Measurements from ENCODE around the gene ADH5.
A peak's percentile ranks its signal among the peaks of the same experiment; 100 is the strongest.
"Not testable (repeated sequence)": the region's sequence is repeated elsewhere in the genome, so short reads cannot be mapped to it uniquely, and the experiment has no call there.

The ADH5 gene

GRCh38 chr4:99024481-99025275 is 63.9 kb downstream of the ADH5 start:
- no peaks in the 10 kb centered on the region for H3K27me3 ChIP-seq (ENCODE audit: insufficient read depth, poor library complexity, severe bottlenecking)
- DNase-seq (ENCODE audit: low read depth in 1 of 2, low spot score in 1 of 2), result no peak
- TF ChIP-seq SPI1 (IDR thresholded peaks at IDR 0.05; ENCODE audit: borderline replicate concordance, low read depth) (no peak), CTCF (IDR thresholded peaks at IDR 0.05; ENCODE audit: insufficient read depth, low read length) (no peak), REST (IDR thresholded peaks at IDR 0.05; ENCODE audit: insufficient replicate concordance, low read depth) (no peak), GABPA (IDR thresholded peaks at IDR 0.05; ENCODE audit: low read depth) (no peak), POLR2AphosphoS5 (IDR thresholded peaks at IDR 0.05; ENCODE audit: low read depth) (no peak)
- H3K27ac ChIP-seq (replicated peaks), result no peak overlapping the region
- no peak overlapping the region for H3K4me3 ChIP-seq (replicated peaks; ENCODE audit: insufficient read depth, low read length)

- H3K4me3 ChIP-seq (replicated peaks; ENCODE audit: insufficient read depth, low read length); H3K27ac ChIP-seq (replicated peaks); H3K27me3 ChIP-seq (ENCODE audit: insufficient read depth, poor library complexity, severe bottlenecking); DNase-seq (ENCODE audit: low read depth in 1 of 2, low spot score in 1 of 2): not testable (repeated sequence)
Observed at GRCh38 chr4:99023800-99024251, 64.8 kb downstream of the ADH5 start.

GRCh38 chr4:99022566-99022965 is 66.0 kb downstream of the ADH5 start:
- H3K4me3 ChIP-seq (replicated peaks; ENCODE audit: insufficient read depth, low read length), result peak overlapping the region; percentile 30

More at GRCh38 chr4:99022566-99022965, 66.0 kb downstream of the ADH5 start:
- TF ChIP-seq GABPA (IDR thresholded peaks at IDR 0.05; ENCODE audit: low read depth), result no peak
- no peak for TF ChIP-seq SPI1 (IDR thresholded peaks at IDR 0.05; ENCODE audit: borderline replicate concordance, low read depth)
- TF ChIP-seq CTCF (IDR thresholded peaks at IDR 0.05; ENCODE audit: insufficient read depth, low read length), result no peak
- TF ChIP-seq REST (IDR thresholded peaks at IDR 0.05; ENCODE audit: insufficient replicate concordance, low read depth), result no peak
- no peak for TF ChIP-seq POLR2AphosphoS5 (IDR thresholded peaks at IDR 0.05; ENCODE audit: low read depth)
- Histone ChIP-seq H3K27ac (replicated peaks) (no peak overlapping the region), H3K27me3 (ENCODE audit: insufficient read depth, poor library complexity, severe bottlenecking) (no peaks in the 10 kb centered on the region)
- DNase-seq (ENCODE audit: low read depth in 1 of 2, low spot score in 1 of 2), result no peak
